ENCODE results near the gene PSME3. TPM values are rescaled to one million over a fixed set of nuclear protein-coding genes. Genes with fewer than 3 reads are reported as not detected.

PSME3 gene
- total and polyA plus RNA-seq, 2 of the 13 experiments (the other 11 are each of a cell fraction or from before 2014, with no cell fraction given): 66.3 to 135 TPM

GRCh38 chr17:42798383-42799380, 34.5 kb upstream of the PSME3 start, which contains the start of the genes CNTD1 and COA3 (continued):
- TF ChIP-seq ZNF704 (CRISPR knock-in tag; IDR thresholded peaks at IDR 0.05; ENCODE audit: borderline replicate concordance) (peak; percentile 81; the same call in 1 of the 2 replicates), ZEB1 (IDR thresholded peaks at IDR 0.05; ENCODE audit: insufficient replicate concordance, low read depth) (peak; percentile 14), NKX3-1 (CRISPR knock-in tag; IDR thresholded peaks at IDR 0.05) (peak; percentile 82), ZBTB33 (CRISPR knock-in tag; IDR thresholded peaks at IDR 0.05) (no peak), HDAC2 (CRISPR knock-in tag; IDR thresholded peaks at IDR 0.05) (peak; percentile 80; the same call in 1 of the 2 replicates), REXO4 (CRISPR knock-in tag; IDR thresholded peaks at IDR 0.05; ENCODE audit: borderline replicate concordance) (0 out of 2 replicates have a peak, but pooled peaks have one; percentile 69), ZNF124 (CRISPR knock-in tag; IDR thresholded peaks at IDR 0.05) (peak; percentile 95), KMT2B (CRISPR knock-in tag; IDR thresholded peaks at IDR 0.05) (peak; percentile 88), CENPX (CRISPR knock-in tag; IDR thresholded peaks at IDR 0.05) (no peak), ZNF746 (CRISPR knock-in tag; IDR thresholded peaks at IDR 0.05) (no peak), ZMAT5 (CRISPR knock-in tag; IDR thresholded peaks at IDR 0.05; ENCODE audit: borderline replicate concordance, low read depth) (no peak), EHMT2 (IDR thresholded peaks at IDR 0.05; ENCODE audit: borderline replicate concordance, low read depth, low read length) (no peak), ZBTB42 (CRISPR knock-in tag; IDR thresholded peaks at IDR 0.05) (no peak; the same call in 1 of the 2 replicates), CBX2 (IDR thresholded peaks at IDR 0.05; ENCODE audit: low read depth, low read length) (no peak), CBX2 (CRISPR knock-in tag; IDR thresholded peaks at IDR 0.05; ENCODE audit: low read depth) (no peak), NR2F1 (CRISPR knock-in tag; IDR thresholded peaks at IDR 0.05) (no peak), NFIB (CRISPR knock-in tag; IDR thresholded peaks at IDR 0.05; ENCODE audit: borderline replicate concordance) (no peak), ZMYM4 (CRISPR knock-in tag; IDR thresholded peaks at IDR 0.05) (peak; percentile 86), ERF (CRISPR knock-in tag; IDR thresholded peaks at IDR 0.05) (peak; percentile 96), GTF3A (CRISPR knock-in tag; conservative IDR thresholded peaks at IDR 0.05) (peak; percentile 83; the same call in 1 of the 2 replicates), SRY (CRISPR knock-in tag; IDR thresholded peaks at IDR 0.05) (peak; percentile 94; the same call in 1 of the 2 replicates), HIVEP1 (CRISPR knock-in tag; IDR thresholded peaks at IDR 0.05) (peak; percentile 78), ARNT (IDR thresholded peaks at IDR 0.05) (no peak), ZNF282 (IDR thresholded peaks at IDR 0.05; ENCODE audit: partially characterized antibody) (no peak), SP2 (CRISPR knock-in tag; IDR thresholded peaks at IDR 0.05) (peak; percentile 46; the same call in 1 of the 2 replicates), ZNF776 (CRISPR knock-in tag; IDR thresholded peaks at IDR 0.05) (peak; percentile 85; the same call in 1 of the 2 replicates)

Data from HepG2 (cell line).